HG03457 (cell line): ENCODE measurements around the gene CKAP2.
A peak's percentile ranks its signal among the peaks of the same experiment; 100 is the strongest.
"Not testable (repeated sequence)": the region's sequence is repeated elsewhere in the genome, so short reads cannot be mapped to it uniquely, and the experiment has no call there.

Experiments
- ATAC-seq: cut with Tn5 transposase; IDR thresholded peaks from one replicate; pipeline ENCODE4 v1.9.1; 2021; ENCODE audit warnings: moderate number of reproducible peaks; ENCODE audit not compliant: unreplicated experiment

The CKAP2 gene

DNA sequence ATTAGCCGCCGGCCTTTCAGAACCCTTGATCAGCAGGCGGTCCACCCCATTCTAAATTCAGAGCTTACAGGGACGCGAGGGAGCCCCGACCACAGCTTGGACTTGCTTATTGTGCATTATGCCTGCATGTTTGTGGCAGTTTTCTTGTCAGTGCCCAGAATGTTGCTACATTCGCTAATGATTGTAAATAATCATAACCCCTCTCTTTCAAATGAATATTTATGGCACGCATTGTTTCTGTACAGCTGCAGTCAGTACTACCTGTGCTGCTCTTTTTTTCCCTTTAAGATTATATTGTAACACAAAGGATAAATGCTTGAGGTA is 4.5 kb upstream of the CKAP2 start:
- no peak for ATAC-seq

DNA sequence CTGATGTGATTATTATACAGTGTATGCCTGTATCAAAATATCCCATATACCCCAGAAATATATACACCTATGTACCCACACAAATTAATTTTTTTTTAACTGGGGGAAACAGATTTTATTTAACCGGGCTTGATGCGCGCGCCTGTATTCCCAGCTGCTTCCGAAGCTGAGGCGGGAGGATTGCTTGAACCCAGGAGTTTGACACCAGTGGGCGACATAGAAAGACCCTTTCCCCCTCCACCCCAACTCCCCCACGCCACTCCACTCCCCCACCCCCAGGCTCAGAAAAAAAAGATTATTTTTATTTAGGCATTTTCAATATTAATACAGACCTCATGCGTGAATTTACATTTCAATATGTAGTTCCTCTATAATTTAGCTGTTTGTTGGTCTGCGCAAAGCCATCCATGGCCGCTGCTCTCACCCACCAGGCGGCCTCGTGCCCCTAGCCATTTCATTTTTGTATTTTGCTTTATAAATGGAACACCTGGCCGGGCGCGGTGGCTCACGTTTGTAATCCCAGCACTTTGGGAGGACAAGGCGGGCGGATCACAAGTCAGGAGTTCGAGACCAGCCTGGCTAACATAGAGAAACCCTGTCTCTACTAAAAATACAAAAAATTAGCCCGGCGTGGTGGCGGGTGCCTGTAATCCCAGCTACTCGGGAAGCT is 4.0 kb upstream of the CKAP2 start:
- no peak for ATAC-seq

- ATAC-seq = no peak
These were observed 2.8 kb upstream of the CKAP2 start for GRCh38 chr13:52452470-52452869.

DNA sequence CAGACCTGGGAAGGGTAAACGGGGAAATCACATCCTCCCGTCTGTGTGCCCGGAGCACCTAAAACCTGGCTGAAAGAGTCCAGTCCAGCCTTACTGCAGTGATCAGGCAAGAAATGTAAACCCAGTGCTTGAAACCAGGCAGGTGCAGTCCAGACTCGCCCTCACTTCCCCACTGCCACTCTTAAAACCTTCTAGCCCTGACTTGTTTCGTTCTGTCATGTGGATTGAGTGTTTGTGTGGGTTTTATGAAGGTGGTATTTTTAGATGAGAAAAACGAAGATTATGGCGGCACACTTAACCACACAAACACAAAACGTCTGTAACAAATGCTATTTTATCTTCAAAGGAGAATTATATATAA is 839 bp upstream of the CKAP2 start:
- ATAC-seq = peak; percentile 28

DNA sequence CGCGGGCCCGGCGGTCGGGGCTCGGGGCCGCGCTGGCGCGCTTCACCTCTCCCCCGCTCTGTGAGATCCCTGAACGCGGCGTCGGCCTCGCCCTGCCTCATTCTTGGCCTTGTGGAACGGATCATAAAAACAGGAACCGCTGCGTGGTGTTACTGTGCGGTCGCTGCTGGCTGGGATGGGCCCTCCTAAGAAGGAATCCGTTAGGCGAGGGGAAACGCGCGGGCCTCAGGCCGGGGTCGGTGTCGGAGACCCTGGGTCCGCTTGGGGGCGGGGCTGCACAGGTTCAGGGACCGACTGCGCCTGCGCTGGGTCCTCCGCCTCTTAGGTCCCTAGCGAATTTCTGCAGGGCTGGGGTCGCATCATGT is 381 bp downstream of the CKAP2 start:
- ATAC-seq = peak; percentile 19

- no peak for ATAC-seq
These were observed 4.4 kb downstream of the CKAP2 start for GRCh38 chr13:52459668-52460067.

- no peak for ATAC-seq
These were observed 6.0 kb downstream of the CKAP2 start for GRCh38 chr13:52461265-52461664.

- no peak for ATAC-seq
These were observed 8.2 kb downstream of the CKAP2 start for GRCh38 chr13:52463526-52463925.

DNA sequence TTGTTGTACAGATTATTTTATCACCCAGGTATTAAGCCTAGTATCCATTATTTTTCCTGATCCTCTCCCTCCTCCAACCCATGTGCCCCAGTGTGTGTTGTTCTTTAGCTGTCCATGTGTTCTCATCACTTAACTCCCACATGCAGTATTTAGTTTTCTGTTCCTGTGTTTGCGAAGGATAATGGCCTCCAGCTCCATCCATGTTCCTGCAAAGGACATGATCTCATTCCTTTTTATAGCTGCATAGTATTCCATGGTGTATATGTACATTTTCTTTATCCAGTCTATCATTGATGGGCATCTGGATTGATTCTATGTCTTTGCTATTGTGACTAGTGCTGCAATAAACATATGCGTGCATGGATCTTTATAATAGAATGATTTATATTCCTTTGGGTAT is 13.2 kb downstream of the CKAP2 start:
- not testable (repeated sequence) for ATAC-seq

- not testable (repeated sequence) for ATAC-seq
These were observed 25.6 kb downstream of the CKAP2 start for GRCh38 chr13:52480677-52481428.

- ATAC-seq = not testable (repeated sequence)
These were observed 31.8 kb downstream of the CKAP2 start for GRCh38 chr13:52487078-52487477.

DNA sequence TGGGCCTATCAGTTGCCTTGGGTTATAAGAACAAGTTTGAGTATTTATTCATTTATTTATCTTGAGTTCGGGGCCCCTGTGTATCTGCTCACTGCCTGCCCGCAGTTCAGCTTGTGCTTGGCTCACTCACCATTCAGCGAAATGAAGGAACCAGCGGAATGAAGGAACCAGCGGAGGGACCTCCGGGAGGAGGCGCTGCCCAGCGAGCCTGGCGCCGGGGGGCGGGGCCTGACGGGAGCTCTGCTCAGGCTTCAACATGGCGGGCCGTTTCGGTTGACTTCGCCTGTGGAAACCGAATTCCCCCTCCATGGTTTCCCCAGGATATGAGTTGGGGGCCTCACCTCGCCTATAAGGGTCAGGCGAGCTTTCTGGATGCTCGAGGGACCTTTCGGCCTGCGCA is 33.5 kb downstream of the CKAP2 start:
- ATAC-seq = not testable (repeated sequence)

- ATAC-seq = not testable (repeated sequence)
These were observed 35.7 kb downstream of the CKAP2 start for GRCh38 chr13:52491015-52491414.

GRCh38 chr13:52494241-52494640 is 39.0 kb downstream of the CKAP2 start:
- ATAC-seq = not testable (repeated sequence)

DNA sequence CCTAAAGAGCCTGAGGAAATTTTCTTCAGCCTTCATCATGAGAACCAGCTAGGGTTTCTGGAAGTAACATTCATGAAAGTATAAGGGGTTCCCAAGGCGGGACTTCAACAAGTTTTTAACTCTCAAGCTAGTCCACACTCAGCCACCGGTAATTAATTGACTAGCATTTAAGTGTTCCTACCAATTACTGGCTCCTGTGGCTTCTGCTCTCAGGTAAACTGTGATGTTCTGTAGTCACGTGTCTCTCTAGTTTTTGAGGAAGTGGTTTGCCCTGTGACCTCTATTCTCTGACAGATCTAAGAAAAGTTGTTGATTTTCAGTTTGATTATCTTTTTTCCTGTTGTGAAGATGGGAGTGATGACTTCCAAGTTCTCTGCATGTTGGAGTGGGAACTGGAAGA is 42.7 kb downstream of the CKAP2 start:
- not testable (repeated sequence) for ATAC-seq

GRCh38 chr13:52502277-52502676 is 47.0 kb downstream of the CKAP2 start:
- not testable (repeated sequence) for ATAC-seq

GRCh38 chr13:52505843-52506242 is 50.6 kb downstream of the CKAP2 start:
- ATAC-seq = not testable (repeated sequence)

DNA sequence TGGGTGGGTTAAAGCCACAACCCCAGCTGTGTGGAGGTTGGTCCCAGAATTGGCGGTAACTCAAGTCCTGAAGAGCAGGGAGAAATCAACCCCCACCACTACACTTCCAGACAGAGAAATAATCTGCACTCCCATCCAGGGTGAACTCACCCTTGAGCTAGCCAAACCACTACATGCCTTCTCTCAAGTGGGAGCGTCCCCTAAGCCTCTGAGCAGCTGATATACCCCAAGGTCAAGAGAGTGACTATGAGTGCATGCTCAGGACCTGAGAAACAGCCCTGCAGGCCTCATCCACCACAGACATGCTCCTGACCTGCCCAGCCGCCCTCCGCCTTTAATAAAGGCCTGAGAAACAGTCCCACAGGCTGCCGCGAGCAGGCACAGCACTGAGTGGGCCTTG is 54.3 kb downstream of the CKAP2 start:
- ATAC-seq = not testable (repeated sequence)

GRCh38 chr13:52510221-52510797 is 55.0 kb downstream of the CKAP2 start:
- ATAC-seq = not testable (repeated sequence)

GRCh38 chr13:52511598-52511997 is 56.3 kb downstream of the CKAP2 start:
- not testable (repeated sequence) for ATAC-seq

DNA sequence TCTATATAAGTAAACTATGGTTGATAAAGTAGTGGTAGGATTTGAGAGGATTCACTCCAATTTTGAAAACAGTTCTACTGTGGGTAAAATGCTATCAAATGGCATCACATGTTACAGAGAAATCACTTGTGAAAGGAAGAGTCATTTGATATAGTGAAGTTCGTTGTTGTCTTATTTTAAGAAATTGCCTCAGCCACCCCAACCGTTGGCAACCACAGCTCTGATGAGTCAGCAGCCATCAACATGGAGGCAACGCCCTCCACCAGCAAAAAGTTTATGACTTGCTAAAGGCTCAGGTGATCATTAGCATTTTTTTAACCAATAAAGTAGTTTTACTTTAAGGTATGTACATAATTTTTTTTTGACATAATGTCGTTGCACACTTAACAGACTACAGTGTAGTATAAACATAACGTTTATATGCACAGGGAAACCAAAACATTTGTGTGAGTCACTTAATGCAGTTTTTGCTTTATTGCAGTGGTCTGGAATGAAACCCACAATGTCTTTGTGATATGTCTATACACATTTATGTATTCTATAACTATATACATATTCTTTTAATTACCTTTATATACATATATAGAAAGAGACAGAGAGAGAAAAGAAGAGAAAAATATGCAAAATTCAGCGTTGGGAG is 58.8 kb downstream of the CKAP2 start:
- ATAC-seq = not testable (repeated sequence)

DNA sequence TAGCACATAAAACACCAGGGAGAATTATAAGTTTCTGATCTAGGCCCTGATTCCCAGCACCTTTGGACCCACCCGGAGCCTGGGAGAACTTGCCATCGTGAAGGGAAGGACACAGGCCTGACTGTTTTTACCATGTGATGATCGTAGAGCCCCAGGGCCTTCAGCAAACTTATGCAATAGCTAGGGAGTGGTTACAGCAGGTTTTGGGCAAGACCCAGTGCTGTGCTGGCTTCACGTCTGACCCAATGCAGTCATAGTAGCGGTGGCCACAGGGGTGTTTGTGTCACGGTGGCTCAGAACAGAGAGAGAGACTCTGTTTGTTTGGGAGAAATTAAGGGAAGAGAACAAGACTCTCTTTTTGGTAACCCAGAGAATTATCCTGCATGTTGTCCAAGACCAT is 68.0 kb downstream of the CKAP2 start:
- ATAC-seq = not testable (repeated sequence)
